ENCODE data around the gene GBX1. TPM values are rescaled to one million over a fixed set of nuclear protein-coding genes. Genes with fewer than 3 reads are reported as not detected.
A peak's percentile ranks its signal among the peaks of the same experiment; 100 is the strongest.

Gene GBX1
- total and polyA plus RNA-seq, 2 donors (not counting 1 experiment from before 2014, with no cell fraction given) = not detected

DNA sequence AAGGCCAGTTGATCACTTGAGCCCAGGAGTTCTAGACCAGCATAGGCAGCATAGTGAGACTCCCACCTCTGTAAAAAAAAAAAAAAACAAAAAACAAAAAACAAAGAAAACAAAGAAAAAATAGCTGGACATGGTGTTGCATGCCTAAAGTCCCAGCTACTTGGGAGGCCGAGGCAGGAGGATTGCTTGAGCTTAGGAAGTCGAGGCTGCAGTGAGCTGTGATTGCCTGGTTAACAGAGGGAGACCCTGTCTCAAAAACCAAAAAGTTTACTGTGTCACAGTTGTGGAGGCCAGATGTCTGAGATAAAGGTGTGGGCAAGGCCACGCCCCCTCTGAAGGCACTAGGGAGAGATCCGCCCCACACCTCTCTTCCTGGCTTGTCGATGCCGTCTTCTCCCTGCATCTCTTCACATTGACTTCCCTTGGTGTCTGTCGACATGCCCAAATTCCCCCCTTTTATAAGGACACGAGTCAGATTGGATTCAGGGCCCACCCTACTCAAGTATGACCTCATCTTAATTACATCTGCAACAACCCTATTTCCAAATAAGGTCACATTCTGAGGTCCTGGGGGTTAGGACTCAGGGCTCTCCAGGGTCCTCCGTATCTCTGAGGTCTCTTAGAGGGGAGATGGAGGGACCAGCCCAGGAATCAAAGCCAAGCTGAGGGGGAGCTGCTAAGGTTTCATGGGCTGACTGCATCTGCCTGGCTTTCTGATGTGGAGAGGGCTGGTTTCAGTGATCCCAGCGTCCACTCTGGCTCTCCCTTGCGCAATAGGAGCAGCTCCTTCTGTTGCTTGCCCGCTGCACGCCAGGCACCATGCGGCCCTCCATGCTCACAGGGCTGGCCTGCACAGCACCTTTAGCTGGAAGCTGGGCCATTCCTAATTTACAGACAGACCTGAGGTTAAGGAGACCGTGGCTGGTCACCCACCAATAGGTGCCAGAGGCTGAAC lies 58.1 kb downstream of the GBX1 start:
- H3K27me3 ChIP-seq (ENCODE audit: control insufficient read depth, insufficient read depth, low read length) = no peaks in the 10 kb centered on the region
- no peaks in the 10 kb centered on the region for H3K9me3 ChIP-seq (ENCODE audit: control insufficient read depth, insufficient read depth, low read depth, low read length)
- peaks cover 21% of the 10 kb centered on the region for H3K79me2 ChIP-seq (ENCODE audit: control insufficient read depth, insufficient read depth, low read length)
- H3K4me3 ChIP-seq (replicated peaks in 1 of 4; ENCODE audit: control extremely low read depth in 1 of 4, insufficient read depth in 1 of 4, low read depth in 3 of 4, low read length in 4 of 4) = no peak overlapping the region
- H3K36me3 ChIP-seq (ENCODE audit: control insufficient read depth, insufficient read depth, low read length) = no peaks in the 10 kb centered on the region
- H3K4me1 ChIP-seq (ENCODE audit: control insufficient read depth, extremely low read depth, insufficient read depth, low read length) = peaks cover 19% of the 10 kb centered on the region
- TF ChIP-seq EZH2 (IDR thresholded peaks at IDR 0.05; ENCODE audit: low read length, missing control alignments) = no peak
- no peak for TF ChIP-seq CTCF (conservative IDR thresholded peaks at IDR 0.05 in 1 of 2, IDR thresholded peaks at IDR 0.05 in 1 of 2; ENCODE audit: low read depth in 1 of 2, low read length in 2 of 2)
- H3K4me2 ChIP-seq (ENCODE audit: extremely low read depth, insufficient read depth, low read length) = peak overlapping the region; percentile 17
- no peak overlapping the region for H3K9ac ChIP-seq (ENCODE audit: insufficient read depth, low read length)
- no peak overlapping the region for H2AFZ ChIP-seq (ENCODE audit: low read length)
- peak in 1 of 2 donors; percentile 69 for DNase-seq (ENCODE audit: low read depth in 2 of 2)
- H3K27ac ChIP-seq (ENCODE audit: insufficient read depth, low read length) = no peak overlapping the region
- H4K20me1 ChIP-seq (ENCODE audit: control insufficient read depth, extremely low read depth, insufficient read depth, low read length) = no peaks in the 10 kb centered on the region

DNA sequence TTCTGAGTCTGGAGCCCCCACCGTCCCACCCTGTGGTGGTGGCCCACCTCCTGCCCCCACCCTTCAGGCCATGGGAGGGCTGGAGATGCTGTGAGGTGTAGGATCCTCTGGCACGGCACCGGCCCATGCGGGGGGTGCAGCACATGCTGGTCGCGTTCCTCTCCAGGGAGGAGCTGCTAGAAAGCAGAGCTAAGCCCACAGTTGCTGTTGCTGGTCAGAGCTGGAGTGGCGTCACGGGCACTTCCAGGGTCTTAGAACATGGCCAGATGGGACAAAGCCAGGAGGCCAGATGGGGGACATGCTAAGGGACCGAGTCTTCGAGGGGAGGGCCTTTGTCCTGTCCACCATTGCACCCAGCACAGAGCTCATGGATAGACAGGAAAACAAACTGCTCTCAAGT lies 59.6 kb downstream of the GBX1 start:
- H3K9me3 ChIP-seq (ENCODE audit: control insufficient read depth, insufficient read depth, low read depth, low read length) = no peaks in the 10 kb centered on the region
- no peak overlapping the region for H3K4me3 ChIP-seq (replicated peaks in 1 of 4; ENCODE audit: control extremely low read depth in 1 of 4, insufficient read depth in 1 of 4, low read depth in 3 of 4, low read length in 4 of 4)
- no peak overlapping the region for H3K4me2 ChIP-seq (ENCODE audit: extremely low read depth, insufficient read depth, low read length)
- H3K36me3 ChIP-seq (ENCODE audit: control insufficient read depth, insufficient read depth, low read length) = no peaks in the 10 kb centered on the region
- peaks cover 19% of the 10 kb centered on the region for H3K79me2 ChIP-seq (ENCODE audit: control insufficient read depth, insufficient read depth, low read length)
- DNase-seq (ENCODE audit: low read depth in 2 of 2) = no peak
- peaks cover 5% of the 10 kb centered on the region for H3K4me1 ChIP-seq (ENCODE audit: control insufficient read depth, extremely low read depth, insufficient read depth, low read length)
- H3K9ac ChIP-seq (ENCODE audit: insufficient read depth, low read length) = no peak overlapping the region
- no peak overlapping the region for H2AFZ ChIP-seq (ENCODE audit: low read length)
- no peak for TF ChIP-seq CTCF (conservative IDR thresholded peaks at IDR 0.05 in 1 of 2, IDR thresholded peaks at IDR 0.05 in 1 of 2; ENCODE audit: low read depth in 1 of 2, low read length in 2 of 2)
- no peak for TF ChIP-seq EZH2 (IDR thresholded peaks at IDR 0.05; ENCODE audit: low read length, missing control alignments)
- H3K27me3 ChIP-seq (ENCODE audit: control insufficient read depth, insufficient read depth, low read length) = no peaks in the 10 kb centered on the region
- no peak overlapping the region for H3K27ac ChIP-seq (ENCODE audit: insufficient read depth, low read length)
- no peaks in the 10 kb centered on the region for H4K20me1 ChIP-seq (ENCODE audit: control insufficient read depth, extremely low read depth, insufficient read depth, low read length)

DNA sequence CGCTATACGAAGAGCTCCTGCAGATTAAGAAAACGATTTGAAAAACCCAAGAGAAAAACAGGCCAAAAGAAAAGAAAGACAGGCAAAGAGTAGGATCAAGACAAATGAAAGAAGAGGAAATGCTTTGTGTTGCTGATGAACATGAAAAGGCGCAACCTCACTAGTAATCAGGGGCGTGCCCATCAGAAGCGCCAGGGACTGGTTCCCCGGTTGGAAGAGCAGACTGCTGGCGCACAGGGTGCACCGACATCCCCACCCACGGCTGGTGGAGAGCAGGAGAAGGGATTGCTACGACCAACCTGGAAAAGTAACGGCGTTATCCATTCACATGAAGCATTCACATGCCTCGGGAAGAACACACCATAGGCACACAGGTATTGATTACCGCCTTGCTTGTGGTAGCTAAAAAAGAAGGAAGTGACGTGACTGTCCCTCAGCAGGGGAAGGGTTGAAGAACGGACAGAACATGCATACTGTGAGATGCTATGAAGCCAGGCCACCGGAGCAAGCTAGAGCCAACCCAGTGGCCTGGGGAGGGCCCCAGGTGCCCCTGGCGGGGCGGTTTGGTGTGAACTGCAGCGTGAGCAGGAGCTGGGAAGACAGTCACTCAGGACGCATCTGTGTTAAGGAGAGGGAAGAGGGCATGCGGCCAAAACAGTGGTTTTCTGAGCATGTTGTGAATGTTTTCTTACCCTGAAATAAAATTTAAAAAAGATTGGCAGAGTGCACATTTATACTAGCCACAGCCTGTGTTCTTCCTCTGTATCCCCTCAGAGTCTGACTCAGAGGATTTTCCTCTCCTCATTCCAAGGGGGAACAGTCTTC lies 62.9 kb downstream of the GBX1 start:
- Histone ChIP-seq H3K4me2 (ENCODE audit: extremely low read depth, insufficient read depth, low read length) (no peak overlapping the region), H3K27ac (ENCODE audit: insufficient read depth, low read length) (no peak overlapping the region), H3K4me1 (ENCODE audit: control insufficient read depth, extremely low read depth, insufficient read depth, low read length) (peaks cover 2% of the 10 kb centered on the region), H3K4me3 (replicated peaks in 1 of 4; ENCODE audit: control extremely low read depth in 1 of 4, insufficient read depth in 1 of 4, low read depth in 3 of 4, low read length in 4 of 4) (no peak overlapping the region), H2AFZ (ENCODE audit: low read length) (no peak overlapping the region), H4K20me1 (ENCODE audit: control insufficient read depth, extremely low read depth, insufficient read depth, low read length) (no peaks in the 10 kb centered on the region), H3K36me3 (ENCODE audit: control insufficient read depth, insufficient read depth, low read length) (no peaks in the 10 kb centered on the region), H3K79me2 (ENCODE audit: control insufficient read depth, insufficient read depth, low read length) (peaks cover 25% of the 10 kb centered on the region), H3K9ac (ENCODE audit: insufficient read depth, low read length) (no peak overlapping the region), H3K27me3 (ENCODE audit: control insufficient read depth, insufficient read depth, low read length) (no peaks in the 10 kb centered on the region), H3K9me3 (ENCODE audit: control insufficient read depth, insufficient read depth, low read depth, low read length) (no peaks in the 10 kb centered on the region)
- TF ChIP-seq EZH2 (IDR thresholded peaks at IDR 0.05; ENCODE audit: low read length, missing control alignments) = no peak
- no peak for TF ChIP-seq CTCF (conservative IDR thresholded peaks at IDR 0.05 in 1 of 2, IDR thresholded peaks at IDR 0.05 in 1 of 2; ENCODE audit: low read depth in 1 of 2, low read length in 2 of 2)
- DNase-seq (ENCODE audit: low read depth in 2 of 2) = peak; percentile 61 to 94

All from fibroblast of lung (primary cell).